Fibroblast of lung (primary cell): ENCODE measurements around the gene MLIP.

Source experiments
- EZH2 ChIP-seq: IDR thresholded peaks from 2 replicates; pipeline ENCODE4 v1.5.1; 2012; ENCODE audit warnings: low read length, control low read depth, mild to moderate bottlenecking; ENCODE audit errors: missing control alignments
- TF ChIP-seq, protein P1 (sequence below), 2 donors: IDR thresholded peaks in 1 of 2; conservative IDR thresholded peaks in 1 of 2; 1 replicate in 1 of 2; 2 replicates in 1 of 2; pipeline ENCODE4 v1.5.1; 2011 to 2012; ENCODE audit warnings: low read length in 2 of 2, control low read depth in 1 of 2, inconsistent platforms in 1 of 2, low read depth in 1 of 2, mild to moderate bottlenecking in 1 of 2

DNA sequence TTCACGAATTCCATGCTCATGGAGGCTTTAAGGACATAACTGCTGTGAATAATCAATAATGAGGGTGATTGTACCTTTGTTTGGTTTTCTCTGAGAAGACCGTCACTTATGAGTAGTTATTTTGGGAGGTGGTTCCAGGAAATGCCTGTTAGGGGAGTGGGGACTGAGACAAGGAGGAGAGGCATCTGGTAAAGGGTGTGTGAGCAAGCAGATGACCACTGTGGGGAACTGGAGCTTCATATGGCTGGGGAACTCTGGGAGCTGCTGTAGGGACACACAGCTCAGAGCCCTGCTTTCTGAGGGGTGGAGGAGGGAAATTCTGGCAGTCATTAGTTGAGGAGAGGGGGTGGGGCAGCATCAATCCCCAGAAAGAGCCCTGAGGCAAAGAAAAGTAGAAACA is 125.7 kb downstream of the MLIP start:
- TF ChIP-seq, protein P1, sequence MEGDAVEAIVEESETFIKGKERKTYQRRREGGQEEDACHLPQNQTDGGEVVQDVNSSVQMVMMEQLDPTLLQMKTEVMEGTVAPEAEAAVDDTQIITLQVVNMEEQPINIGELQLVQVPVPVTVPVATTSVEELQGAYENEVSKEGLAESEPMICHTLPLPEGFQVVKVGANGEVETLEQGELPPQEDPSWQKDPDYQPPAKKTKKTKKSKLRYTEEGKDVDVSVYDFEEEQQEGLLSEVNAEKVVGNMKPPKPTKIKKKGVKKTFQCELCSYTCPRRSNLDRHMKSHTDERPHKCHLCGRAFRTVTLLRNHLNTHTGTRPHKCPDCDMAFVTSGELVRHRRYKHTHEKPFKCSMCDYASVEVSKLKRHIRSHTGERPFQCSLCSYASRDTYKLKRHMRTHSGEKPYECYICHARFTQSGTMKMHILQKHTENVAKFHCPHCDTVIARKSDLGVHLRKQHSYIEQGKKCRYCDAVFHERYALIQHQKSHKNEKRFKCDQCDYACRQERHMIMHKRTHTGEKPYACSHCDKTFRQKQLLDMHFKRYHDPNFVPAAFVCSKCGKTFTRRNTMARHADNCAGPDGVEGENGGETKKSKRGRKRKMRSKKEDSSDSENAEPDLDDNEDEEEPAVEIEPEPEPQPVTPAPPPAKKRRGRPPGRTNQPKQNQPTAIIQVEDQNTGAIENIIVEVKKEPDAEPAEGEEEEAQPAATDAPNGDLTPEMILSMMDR (conservative IDR thresholded peaks at IDR 0.05 in 1 of 2, IDR thresholded peaks at IDR 0.05 in 1 of 2; ENCODE audit: low read depth in 1 of 2, low read length in 2 of 2) = no peak
- no peak for TF ChIP-seq EZH2
